HepG2 (cell line): ENCODE data around the gene CIAO3. TPM values are rescaled to one million over a fixed set of nuclear protein-coding genes. Genes with fewer than 3 reads are reported as not detected.
A peak's percentile ranks its signal among the peaks of the same experiment; 100 is the strongest.

ENCODE experiments used
- ATF1 ChIP-seq: IDR thresholded peaks from 2 replicates; pipeline ENCODE4 v1.6.1; 2016; ENCODE audit warnings: mild to moderate bottlenecking, control low read depth
- CTCF ChIP-seq: sonication (generic); formaldehyde crosslinking; IDR thresholded peaks from 2 replicates; pipeline ENCODE4 v1.5.0; 2020; ENCODE audit warnings: mild to moderate bottlenecking, missing genetic modification reagents, moderate library complexity
- FOSL1 ChIP-seq: sonication (generic); formaldehyde crosslinking; IDR thresholded peaks from 2 replicates; pipeline ENCODE4 v1.9.0; 2021; ENCODE audit warnings: missing genetic modification reagents, borderline replicate concordance
- FOXA1 ChIP-seq, 2 experiments: fragments of 450-650 bp in 1 of 2; sonication (generic) in 1 of 2; formaldehyde crosslinking in 1 of 2; IDR thresholded peaks; 2 replicates each; pipeline versions ENCODE4 v1.4.0 to v1.6.1; 2016 to 2020; ENCODE audit warnings: missing genetic modification reagents in 1 of 2
- MIXL1 ChIP-seq: IDR thresholded peaks from 2 replicates; pipeline ENCODE4 v1.6.1; 2016
- NFYC ChIP-seq: IDR thresholded peaks from 2 replicates; pipeline ENCODE4 v1.6.1; 2016; ENCODE audit warnings: missing genetic modification reagents, missing compliant biosample characterization
- PITX1 ChIP-seq: sonication (generic); formaldehyde crosslinking; IDR thresholded peaks from 2 replicates; pipeline ENCODE4 v1.5.1; 2020; ENCODE audit warnings: mild to moderate bottlenecking, missing genetic modification reagents
- RBM22 ChIP-seq: fragments of 200-400 bp; formaldehyde crosslinking; optimal IDR thresholded peaks from 2 replicates; pipeline ENCODE3; 2017; ENCODE audit warnings: mild to moderate bottlenecking, low read length, moderate library complexity
- REPIN1 ChIP-seq: sonication (generic); formaldehyde crosslinking; IDR thresholded peaks from 2 replicates; pipeline ENCODE4 v1.8.0; 2022; ENCODE audit warnings: missing genetic modification reagents, low read depth, mild to moderate bottlenecking, borderline replicate concordance
- RFXAP ChIP-seq: sonication (generic); formaldehyde crosslinking; IDR thresholded peaks from 2 replicates; pipeline ENCODE4 v1.4.0; 2020; ENCODE audit warnings: missing genetic modification reagents, borderline replicate concordance
- ZBTB46 ChIP-seq: sonication (generic); formaldehyde crosslinking; IDR thresholded peaks from 2 replicates; pipeline ENCODE4 v1.4.0; 2020; ENCODE audit warnings: mild to moderate bottlenecking, missing genetic modification reagents, borderline replicate concordance
- ZIK1 ChIP-seq: sonication (generic); formaldehyde crosslinking; IDR thresholded peaks from 2 replicates; pipeline ENCODE4 v1.5.0; 2020; ENCODE audit warnings: mild to moderate bottlenecking, low read depth, missing genetic modification reagents, borderline replicate concordance
- ZNF142 ChIP-seq: sonication (generic); formaldehyde crosslinking; IDR thresholded peaks from 2 replicates; pipeline ENCODE4 v1.4.0; 2020; ENCODE audit warnings: missing genetic modification reagents
- ZNF563 ChIP-seq: sonication (generic); formaldehyde crosslinking; IDR thresholded peaks from 2 replicates; pipeline ENCODE4 v1.8.0; 2022; ENCODE audit warnings: mild to moderate bottlenecking, moderate library complexity, missing genetic modification reagents
- polyA plus RNA-seq, 8 experiments: library from polyadenylated mRNA; depleted of rRNA in 3 of 8; stranded (reverse) in 7 of 8; unstranded in 1 of 8; fragments of >200 nt; fragmentation: Illumina TruSeq in 4 of 8; extraction: Trizol in 4 of 8; gene quantifications; 2 replicates each; pipeline versions ENCODE4 v1.2.1 to v1.2.3, GENCODE V29; 2011 to 2016; ENCODE audit warnings: low read depth in 4 of 8, missing spikeins in 1 of 8, mixed read lengths in 1 of 8; ENCODE audit not compliant: insufficient read depth in 1 of 8
- total RNA-seq, 5 experiments: library from RNA; depleted of rRNA; stranded (reverse); fragments of >200 nt; fragmentation: Illumina TruSeq; extraction: Trizol; gene quantifications; 2 replicates each; pipeline ENCODE4 v1.2.3, GENCODE V29; 2016; ENCODE audit warnings: low read depth in 1 of 5
- TF ChIP-seq, protein P1 (sequence below): sonication (generic); formaldehyde crosslinking; IDR thresholded peaks from 2 replicates; pipeline ENCODE4 v1.4.0; 2020; ENCODE audit warnings: missing genetic modification reagents
- TF ChIP-seq, protein P2 (sequence below): sonication (generic); formaldehyde crosslinking; IDR thresholded peaks from 2 replicates; pipeline ENCODE4 v1.5.0; 2020; ENCODE audit warnings: missing genetic modification reagents, mild to moderate bottlenecking, borderline replicate concordance

CIAO3 gene
- total and polyA plus RNA-seq, 2 of the 13 experiments (the other 11 are each of a cell fraction or from before 2014, with no cell fraction given), result 21.7 to 25.0 TPM

GRCh38 chr16:719815-720446, 20.9 kb downstream of the CIAO3 start (continued):
- TF ChIP-seq FOSL1 (CRISPR knock-in tag), result no peak
- TF ChIP-seq PITX1 (CRISPR knock-in tag), result no peak
- TF ChIP-seq ZIK1, result no peak
- no peak for TF ChIP-seq ZNF563 (CRISPR knock-in tag)
- TF ChIP-seq, protein P1, sequence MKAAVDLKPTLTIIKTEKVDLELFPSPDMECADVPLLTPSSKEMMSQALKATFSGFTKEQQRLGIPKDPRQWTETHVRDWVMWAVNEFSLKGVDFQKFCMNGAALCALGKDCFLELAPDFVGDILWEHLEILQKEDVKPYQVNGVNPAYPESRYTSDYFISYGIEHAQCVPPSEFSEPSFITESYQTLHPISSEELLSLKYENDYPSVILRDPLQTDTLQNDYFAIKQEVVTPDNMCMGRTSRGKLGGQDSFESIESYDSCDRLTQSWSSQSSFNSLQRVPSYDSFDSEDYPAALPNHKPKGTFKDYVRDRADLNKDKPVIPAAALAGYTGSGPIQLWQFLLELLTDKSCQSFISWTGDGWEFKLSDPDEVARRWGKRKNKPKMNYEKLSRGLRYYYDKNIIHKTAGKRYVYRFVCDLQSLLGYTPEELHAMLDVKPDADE (CRISPR knock-in tag), result no peak
- TF ChIP-seq, protein P2, sequence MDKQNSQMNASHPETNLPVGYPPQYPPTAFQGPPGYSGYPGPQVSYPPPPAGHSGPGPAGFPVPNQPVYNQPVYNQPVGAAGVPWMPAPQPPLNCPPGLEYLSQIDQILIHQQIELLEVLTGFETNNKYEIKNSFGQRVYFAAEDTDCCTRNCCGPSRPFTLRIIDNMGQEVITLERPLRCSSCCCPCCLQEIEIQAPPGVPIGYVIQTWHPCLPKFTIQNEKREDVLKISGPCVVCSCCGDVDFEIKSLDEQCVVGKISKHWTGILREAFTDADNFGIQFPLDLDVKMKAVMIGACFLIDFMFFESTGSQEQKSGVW (CRISPR knock-in tag), result no peak
- TF ChIP-seq NFYC, result no peak
- peak; percentile 62 for TF ChIP-seq CTCF
- TF ChIP-seq RBM22, result no peak
- no peak for TF ChIP-seq ZNF142
- no peak for TF ChIP-seq MIXL1 (CRISPR knock-in tag)
- no peak for TF ChIP-seq FOXA1 (IDR thresholded peaks at IDR 0.05)
- TF ChIP-seq FOXA1 (CRISPR knock-in tag; IDR thresholded peaks at IDR 0.05), result peak; percentile 60
- TF ChIP-seq ZBTB46 (CRISPR knock-in tag), result no peak
- 0 out of 2 replicates have a peak, but pooled peaks have one; percentile 32 for TF ChIP-seq REPIN1 (CRISPR knock-in tag)
- no peak for TF ChIP-seq RFXAP (CRISPR knock-in tag)
- TF ChIP-seq ATF1 (CRISPR knock-in tag), result no peak
